Myocyte (in vitro differentiated cells): ENCODE measurements around the gene ZNF429. TPM values are rescaled to one million over a fixed set of nuclear protein-coding genes. Genes with fewer than 3 reads are reported as not detected.
"Not testable (repeated sequence)": the region's sequence is repeated elsewhere in the genome, so short reads cannot be mapped to it uniquely, and the experiment has no call there.

Source experiments
- DNase-seq: peaks from one replicate; pipeline ENCODE4 v3.0.0-alpha.2; 2012; ENCODE audit warnings: low read depth
- polyA plus RNA-seq: library from polyadenylated mRNA; unstranded; fragments of >200 nt; gene quantifications from one replicate; pipeline ENCODE4 v1.2.1, GENCODE V29; 2012; ENCODE audit warnings: missing spikeins
- total RNA-seq: library from RNA; depleted of rRNA; stranded (reverse); fragments of >200 nt; gene quantifications from 2 replicates; pipeline ENCODE4 v1.2.3, GENCODE V29; 2014

The ZNF429 gene
- 12.1 and 21.4 TPM in 2 replicates for total RNA-seq
- 9.2 TPM for polyA plus RNA-seq

DNA sequence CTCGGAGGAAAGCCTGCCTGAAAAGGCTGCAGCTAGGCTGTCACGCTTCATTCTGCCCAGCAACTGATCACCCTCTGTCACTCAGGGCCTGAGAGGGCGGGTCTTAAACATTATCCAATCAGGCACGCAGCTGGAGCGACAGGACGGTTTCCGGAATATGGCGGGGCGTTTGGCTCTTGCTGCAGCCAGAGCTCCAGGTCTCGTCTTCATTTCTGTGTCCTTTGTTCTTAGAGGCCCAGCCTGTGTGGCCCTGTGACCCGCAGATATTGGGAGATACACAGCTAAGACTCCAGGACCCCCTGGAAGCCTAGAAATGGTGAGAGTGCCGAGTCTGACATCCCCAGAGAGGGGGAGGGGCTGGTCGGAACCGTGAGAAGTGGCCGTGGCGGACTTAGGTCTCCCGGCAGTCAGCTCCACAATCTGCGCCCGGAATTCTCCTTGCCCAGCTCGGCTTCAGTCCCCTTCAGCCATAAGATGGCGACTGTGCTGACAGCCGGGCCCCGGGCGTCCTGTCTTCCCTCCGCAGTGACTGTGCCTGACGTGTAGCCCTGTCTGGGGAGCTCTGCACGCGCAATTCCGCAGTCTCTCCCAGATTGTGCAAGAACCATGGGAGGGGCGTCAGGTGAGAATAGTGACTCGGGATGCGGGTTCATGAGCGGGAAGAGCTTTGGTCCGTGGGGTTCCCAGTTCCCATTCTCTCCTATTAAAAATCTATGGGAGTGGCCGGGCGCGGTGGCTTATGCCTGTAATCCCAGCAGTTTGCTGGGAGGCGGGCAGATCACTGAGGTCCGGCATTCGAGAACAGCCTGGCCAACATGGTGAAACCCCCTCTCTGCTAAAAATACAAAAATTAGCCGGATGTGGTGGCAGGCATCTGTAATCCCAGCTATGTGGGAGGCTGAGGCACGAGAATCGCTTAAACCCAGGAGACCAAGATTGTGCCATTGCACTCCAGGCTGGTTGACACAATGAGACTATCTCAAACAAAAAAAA, at the start of gene ZNF429:
TSS of gene ZNF429 (plus strand) at position 144 of the 993 bp plus-strand sequence. CDS start at position 314, 170 bp downstream.
- DNase-seq: peak; percentile 98

DNA sequence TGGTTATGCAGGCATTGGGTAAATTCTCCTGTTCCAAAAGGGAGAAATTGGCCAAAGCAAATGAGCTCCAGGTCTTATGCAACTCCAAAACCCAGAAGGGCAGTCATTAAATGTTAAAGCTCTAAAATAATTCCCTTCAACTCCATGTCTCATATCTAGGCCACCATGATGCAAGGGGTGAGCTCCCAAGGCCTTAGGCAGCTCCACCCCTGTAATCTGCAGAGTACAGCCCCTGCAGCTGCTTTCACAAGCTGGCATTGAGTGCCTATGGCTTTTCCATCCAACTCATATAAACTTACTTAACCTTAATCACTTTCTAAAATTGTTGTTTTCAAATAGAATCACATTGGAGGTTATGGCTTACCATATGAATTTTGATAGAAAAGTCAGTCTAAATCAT, 44.7 kb upstream of the ZNF429 start:
- DNase-seq: no peak

DNA sequence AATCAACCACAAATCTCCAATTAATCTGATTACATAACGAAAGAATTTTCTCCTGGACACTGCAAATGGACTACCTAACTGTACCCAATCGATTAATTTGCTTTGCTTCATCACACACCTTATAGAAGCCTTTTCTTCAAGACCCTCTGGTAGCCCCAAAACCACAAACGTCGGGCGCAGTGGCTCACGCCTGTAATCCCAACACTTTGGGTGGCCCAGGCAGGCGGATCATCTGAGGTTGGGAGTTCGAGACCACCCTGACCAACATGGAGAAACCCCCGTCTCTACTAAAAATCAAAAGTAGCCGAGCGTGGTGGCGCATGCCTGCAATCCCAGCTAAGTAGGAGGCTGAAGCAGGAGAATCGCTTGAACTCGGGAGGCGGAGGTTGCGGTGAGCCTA, 42.9 kb upstream of the ZNF429 start:
- DNase-seq: no peak

DNA sequence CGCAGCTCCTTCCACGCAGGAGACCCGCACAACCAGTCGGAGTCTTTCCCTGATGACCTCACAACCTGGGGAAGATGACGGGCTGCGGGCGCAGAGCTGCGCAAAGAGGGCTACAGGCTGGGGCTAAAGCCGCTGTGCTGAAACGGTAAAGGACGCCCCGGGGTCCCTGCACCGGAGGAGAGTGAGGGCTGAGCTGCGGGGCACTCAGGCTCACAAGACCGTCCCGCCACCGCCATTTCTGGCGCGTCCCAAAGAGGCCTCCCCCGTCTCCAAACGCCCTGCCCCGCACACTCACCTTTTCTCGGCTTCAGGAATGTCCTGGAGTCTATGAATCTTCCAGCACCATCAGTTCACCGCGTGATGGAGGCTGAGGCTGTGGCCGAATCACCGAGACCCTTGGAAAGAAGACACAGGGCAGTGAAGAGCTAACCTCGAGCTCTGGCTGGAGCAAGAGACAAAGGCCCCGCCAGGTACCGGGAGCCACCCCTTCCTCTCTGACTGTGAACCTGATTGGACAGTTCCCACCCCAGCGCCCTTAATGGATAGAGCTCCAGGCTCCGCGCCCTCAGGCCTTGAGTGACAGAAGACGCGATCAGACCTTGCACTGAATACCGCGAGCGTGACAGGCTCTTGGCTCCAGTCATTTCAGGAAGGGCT, 41.8 kb upstream of the ZNF429 start:
- no peak for DNase-seq

DNA sequence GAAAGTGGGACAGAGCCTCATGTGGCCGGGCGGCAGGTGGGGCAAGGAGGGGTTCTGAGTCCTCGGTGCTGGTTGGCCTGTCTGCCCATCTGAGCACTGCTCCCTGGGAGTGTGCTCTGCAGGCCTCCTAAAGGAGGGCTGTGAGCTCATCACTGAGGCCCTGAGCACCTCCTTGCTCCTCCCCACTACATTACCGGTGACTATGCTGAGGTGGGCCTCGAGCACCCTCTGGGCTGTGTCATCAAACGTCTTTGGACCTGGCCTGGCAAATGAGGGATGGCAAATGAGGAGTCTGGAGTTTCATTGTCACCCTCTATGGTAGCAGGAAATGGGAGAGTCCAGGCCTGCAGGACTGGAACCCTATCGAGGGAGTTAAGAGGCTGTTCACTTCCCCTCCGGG, 38.8 kb upstream of the ZNF429 start:
- no peak for DNase-seq

DNA sequence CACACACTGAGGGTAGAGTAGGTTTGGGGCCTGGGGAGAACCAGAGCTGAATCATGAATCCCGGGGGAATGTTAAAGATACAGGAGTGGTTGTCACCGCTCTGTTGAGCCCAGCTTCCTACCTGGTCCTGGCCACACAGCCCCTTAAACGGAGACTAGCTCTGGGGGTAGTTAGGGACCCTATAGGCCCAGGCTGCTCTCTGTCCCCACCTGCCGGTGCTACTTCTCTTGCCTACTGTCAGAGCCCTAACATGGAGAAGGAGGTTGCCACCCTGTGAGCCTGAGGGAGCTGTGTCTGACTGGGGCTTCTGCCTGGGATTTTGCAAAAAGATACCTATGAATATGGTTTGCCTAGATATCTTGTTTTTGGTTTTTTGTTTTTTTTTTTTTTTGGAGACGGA, 36.6 kb upstream of the ZNF429 start:
- DNase-seq: no peak

DNA sequence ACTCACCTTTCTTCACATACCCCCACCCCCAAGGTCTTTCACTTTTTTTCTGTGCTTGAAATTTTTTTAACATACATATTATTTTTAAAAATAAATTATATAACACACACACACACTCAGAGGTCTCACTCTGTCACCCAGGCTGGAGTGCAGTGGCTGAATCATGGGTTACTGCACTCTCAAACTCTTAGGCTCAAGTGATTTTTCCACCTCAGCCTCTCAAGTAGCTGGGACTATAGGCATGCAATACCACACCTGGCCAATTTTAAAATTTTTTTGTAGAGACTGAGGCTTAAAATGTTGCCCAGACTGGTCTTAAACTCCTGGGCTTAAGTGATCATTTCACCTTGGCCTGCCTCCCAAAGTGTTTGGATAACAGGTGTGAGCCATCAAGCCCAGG, 32.9 kb upstream of the ZNF429 start:
- DNase-seq: no peak

DNA sequence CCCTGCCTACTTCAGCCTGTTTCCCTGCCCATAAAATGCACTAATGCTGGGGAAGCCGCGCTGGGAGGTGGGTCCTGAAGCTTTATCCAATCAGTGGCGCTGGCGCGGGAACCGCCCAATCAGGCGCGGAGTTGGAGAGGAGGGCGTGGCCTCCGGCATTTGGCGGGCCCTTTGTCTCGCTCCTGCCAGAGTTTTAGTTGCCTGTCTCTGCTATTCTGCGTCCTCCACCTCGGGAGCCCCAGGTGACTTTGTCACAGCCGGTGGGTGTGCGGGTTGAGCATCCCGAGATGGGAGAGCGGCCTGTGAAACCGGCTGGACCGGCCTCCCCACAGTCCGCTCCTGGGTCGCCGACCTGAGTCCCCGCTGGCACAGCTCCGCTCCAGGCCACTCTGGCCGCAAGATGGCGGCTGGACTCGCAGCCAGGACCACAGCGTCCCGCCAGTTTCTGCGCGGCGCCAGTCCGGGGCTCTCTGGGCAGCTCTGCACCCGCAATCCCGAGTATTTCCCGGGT, 30.7 kb upstream of the ZNF429 start:
- DNase-seq: no peak

DNA sequence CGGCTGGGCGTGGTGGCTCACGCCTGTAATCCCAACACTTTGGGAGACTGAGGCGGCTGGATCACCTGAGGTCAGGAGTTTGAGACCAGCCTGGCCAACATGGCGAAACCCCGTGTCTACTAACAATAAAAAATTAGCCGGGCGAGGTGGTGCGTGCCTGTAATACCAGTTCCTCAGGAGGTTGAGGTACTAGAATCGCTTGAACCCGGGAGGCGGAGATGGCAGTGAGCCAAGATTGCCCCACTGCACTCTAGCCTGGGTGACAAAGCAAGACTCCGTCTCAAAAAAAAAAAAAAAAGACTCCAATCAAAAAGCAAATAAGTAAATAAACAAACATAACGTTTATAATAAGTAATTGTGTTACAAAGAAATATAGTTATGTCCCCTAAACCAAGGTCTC, 23.0 kb upstream of the ZNF429 start:
- not testable (repeated sequence) for DNase-seq

DNA sequence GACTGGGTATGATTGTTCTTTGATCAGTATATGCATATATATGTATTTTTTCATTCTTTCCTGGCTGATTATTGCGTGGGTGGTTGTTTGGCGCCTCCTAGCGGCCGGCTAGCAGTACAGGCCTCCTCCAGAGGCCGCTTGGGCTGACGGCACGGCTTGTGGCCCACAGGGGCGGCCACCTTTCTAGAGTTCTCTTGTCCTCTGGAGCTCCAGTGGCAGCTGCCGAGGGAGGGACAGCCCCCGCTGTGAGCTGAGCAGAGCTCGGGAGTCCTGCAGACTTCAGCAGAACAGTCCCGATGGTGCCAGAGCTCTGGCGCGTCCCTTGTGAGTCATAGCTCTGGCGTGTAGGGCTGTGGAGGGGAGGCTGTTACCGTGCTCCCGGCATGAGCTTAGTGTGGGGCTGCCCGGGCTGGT, 22.5 kb upstream of the ZNF429 start:
- DNase-seq: peak; percentile 72

DNA sequence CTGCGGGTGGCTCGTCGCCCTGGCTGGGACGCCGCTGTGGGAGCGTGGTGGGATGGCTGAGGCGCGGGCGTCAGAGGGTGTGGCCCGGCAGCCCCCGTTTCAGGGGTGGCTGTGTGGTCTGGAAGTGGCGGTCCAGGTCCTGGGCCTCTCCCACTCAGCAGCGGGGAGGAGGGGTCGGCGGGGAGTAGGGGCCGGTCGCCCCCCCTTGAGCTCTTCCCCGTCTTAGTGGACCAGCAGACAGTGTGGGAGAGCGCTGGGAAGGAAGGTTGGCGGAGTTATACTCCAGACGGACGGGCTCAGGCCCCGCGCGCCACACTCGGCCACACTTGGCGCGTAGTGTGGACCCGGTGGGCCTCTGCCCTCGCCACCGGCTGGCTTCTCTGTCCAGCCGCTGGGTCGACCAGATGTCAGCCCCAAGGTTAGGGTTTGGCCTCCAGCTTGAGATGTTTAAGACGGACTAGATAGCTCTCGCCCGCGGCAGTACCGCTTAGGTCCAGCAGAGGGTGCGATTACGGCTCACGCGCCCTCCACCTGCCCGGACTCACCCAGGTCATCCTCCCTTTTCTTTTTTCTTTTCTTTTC, 21.7 kb upstream of the ZNF429 start:
- peak; percentile 13 for DNase-seq

DNA sequence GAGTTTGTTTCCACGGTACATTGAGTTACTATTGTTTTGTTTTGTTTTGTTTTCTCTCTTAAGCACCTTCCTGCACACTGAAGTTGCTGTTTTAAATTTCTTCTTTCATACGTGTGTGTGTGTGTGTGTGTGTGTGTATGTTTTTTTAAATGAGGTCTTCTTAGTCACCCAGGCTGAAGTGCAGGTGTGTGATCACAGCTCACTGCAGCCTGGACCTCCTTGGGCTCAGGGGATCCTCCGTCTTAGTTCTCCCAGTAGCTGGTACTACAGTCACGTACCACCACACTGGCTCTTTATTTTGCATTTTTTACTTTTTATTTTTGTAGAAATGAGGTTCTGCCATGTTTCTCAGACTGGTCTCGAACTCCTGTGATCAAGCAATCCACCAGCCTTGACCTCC, 20.8 kb upstream of the ZNF429 start:
- DNase-seq: no peak

DNA sequence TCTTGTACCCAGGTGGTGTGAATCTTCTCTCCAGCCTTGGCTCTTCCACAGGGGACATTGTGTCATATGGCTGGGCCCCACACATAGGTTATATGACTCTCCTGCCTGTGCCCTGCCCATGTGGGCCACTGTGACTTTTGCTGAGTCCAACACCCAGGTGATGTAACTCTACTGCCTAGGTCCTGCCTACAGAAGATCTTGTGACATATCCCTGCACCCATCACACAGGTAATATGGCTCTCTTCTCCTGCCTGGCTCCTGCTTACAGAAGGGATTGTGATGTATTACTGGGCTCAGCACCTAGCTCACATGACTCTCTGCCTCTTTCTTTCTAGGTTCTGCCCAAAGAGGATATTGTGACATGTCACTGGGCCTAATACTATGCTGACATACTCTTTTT, 19.5 kb upstream of the ZNF429 start:
- no peak for DNase-seq

DNA sequence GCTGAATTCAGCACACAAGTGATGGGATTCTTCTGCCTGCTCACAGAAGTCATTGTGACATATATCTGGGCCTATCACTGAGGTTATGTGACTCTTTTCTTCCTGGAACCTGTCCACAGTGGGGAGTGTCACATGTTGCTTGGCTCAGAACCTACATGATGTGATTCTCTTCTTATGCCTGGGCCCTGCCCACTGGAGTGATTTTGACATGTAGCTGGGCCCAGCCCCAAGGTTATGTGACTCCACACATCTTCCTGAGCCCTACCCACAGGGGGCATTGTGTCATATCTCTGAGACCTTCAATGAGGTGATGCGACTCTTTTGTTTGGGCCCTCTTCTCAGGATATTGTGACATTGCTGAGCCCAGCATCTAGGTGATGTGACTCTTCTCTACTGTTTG, 17.4 kb upstream of the ZNF429 start:
- no peak for DNase-seq

DNA sequence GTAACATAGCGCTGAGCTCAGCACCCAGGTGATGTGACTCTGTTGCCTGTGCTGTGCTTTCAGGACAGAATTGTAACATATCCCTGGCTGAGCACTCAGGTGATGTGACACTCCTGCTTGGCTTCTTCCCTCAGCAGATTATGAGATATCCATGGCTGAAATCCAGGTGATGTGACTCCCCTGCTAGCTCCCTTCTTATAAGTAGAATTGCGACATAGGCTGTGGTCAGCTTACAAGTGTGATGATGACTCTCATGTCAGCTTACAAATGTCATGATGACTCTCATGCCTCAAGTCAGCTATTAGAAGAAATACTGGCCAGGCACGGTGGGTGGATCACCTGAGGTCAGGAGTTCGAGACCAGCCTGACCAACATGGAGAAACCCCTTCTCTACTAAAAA, 14.3 kb upstream of the ZNF429 start:
- DNase-seq: no peak

DNA sequence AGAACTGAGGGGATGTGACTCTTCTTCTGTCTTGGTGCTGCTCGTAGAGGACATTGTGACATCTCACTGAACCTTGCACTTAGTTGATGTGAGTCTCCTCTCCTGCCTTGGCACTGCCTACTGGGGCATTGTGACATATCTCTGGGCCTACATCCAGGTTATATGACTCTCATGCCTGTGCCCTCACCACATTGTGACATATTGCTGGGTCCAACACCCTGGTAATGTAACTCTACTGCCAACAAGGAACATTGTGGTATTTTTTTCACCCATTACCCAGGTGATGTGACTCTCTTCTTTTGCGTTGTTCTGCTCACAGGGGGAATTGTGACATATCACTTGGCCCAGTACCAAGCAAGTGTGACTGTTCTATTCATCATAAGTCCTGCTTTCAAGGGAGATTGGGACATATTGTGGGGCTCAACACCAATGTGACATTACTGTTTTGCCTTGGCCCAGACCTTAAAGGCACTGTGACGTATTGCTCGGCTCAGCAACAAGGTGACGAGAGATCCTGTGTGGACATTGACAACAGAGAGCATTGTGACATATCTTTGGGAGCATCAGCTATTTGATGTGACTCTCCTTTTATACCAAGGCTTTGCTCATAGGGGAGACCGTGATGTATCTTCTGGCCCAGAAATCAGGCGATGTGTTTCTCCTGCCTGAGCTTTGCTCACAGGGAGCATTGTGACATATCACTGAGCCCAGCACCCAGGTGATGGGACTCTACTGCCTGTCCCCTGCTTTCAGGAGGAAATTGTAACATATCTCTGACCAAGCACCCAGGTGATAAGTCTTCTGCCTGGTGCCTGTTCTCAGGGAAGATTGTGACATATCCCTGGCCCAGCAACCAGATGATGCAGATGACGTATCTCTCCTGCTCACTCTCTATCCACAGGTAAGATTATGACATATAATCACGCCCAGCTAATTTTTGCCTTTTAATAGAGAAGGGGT, 12.2 kb upstream of the ZNF429 start:
- DNase-seq: no peak

DNA sequence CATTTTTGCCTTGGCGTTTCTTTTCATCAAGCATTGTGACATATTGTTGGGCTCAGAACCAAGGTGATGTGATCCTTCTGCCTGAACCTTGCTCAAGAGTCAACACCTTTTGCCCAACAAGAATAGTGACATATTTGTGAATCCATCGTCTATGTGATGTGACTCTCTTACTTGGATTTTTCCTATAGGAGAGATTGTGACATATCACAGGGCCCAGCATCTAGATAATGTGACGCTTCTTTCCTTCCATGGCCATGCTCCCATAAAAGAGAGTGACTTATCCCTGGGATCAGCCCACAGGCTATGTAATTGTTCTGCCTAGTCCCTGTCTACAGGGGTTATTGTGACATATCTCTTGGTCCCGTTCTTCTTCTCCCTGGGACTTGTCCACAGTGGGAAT, 8.5 kb upstream of the ZNF429 start:
- no peak for DNase-seq

DNA sequence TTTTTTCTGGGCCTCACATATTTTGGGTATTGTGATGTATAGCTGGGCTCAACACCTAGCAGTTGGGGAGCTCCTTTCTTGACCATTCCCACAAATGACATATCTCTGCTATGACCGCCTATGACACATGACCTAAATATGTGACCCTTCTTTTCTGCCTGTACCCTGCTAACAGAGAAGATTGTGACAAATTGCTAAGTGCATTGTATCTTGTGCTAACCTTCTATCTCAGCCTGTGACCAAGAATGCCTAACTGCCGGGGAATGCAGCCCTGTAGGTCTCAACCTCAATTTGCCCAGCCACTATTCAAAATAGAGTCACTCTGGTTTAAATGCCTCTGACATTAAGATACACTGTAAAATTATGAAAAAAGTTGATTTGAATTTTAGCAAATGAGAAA, 6.8 kb upstream of the ZNF429 start:
- no peak for DNase-seq

DNA sequence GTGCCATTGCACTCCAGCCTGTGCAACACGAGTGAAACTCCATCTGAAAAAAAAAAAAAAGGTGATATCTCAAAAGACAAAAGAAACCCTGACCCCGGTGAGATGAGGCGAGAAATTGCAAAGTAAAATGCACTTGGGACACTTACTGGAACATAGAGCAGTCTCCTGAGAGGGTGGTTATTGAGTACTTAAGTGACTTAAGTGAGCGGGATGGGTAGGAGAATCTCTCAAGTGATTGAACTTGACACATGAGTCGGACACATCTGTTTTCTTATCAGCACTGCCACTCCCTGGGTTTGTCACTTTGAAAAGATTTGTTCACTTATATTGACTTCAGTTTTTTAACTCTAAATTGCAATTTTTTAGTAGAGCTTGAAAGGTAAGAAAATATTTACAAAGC, 2.8 kb downstream of the ZNF429 start:
- DNase-seq: no peak

DNA sequence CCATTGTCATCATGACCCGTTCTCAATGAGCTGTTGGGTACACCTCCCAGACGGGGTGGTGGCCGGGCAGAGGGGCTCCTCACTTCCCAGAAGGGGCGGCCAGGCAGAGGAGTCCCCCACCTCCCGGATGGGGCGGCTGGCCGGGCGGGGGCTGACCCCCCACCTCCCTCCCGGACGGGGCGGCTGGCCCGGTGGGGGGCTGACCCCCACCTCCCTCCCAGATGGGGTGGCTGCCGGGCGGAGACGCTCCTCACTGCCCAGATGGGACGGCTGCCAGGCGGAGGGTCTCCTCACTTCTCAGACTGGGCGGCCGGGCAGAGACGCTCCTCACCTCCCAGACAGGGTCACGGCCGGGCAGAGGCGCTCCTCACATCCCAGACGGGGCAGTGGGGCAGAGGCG, 5.7 kb downstream of the ZNF429 start:
- not testable (repeated sequence) for DNase-seq

DNA sequence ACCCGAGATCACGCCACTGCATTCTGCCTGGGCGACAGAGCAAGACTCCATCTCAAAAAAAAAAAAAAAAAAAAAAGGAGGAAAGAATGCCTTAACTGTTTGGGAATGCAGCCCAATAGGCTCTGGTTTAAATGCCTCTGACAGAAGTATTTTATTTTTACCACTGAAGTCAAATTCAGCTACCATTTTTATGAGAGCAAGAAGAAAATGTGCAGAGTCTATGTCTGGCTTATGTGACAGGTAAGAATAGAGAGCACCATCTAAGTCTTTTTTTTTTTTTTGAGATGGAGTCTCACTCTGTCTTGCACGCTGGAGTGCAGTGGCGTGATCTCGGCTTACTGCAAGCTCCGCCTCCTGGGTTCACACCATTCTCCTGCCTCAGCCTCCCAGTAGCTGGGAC, 7.2 kb downstream of the ZNF429 start:
- not testable (repeated sequence) for DNase-seq
